Upper lobe of right lung (tissue), 1 donor: ENCODE measurements around the gene CAP2. TPM values are rescaled to one million over a fixed set of nuclear protein-coding genes. Genes with fewer than 3 reads are reported as not detected.
A peak's percentile ranks its signal among the peaks of the same experiment; 100 is the strongest.

ENCODE experiments used
- ATAC-seq: fragments of 200-7000 bp; cut with Tn5 transposase; one replicate; pipeline ENCODE4 v1.9.1; 2020; ENCODE audit warnings: mild to moderate bottlenecking, moderate library complexity
- DNase-seq: peaks from one replicate; pipeline ENCODE4 v3.0.0-alpha.2; 2020
- H3K27ac ChIP-seq: fragments of 200-600 bp; one replicate; pipeline ENCODE4 v1.8.0; 2022
- H3K27me3 ChIP-seq: fragments of 200-600 bp; one replicate; pipeline ENCODE4 v1.8.0; 2022; ENCODE audit warnings: mild to moderate bottlenecking
- H3K36me3 ChIP-seq: fragments of 200-600 bp; one replicate; pipeline ENCODE4 v1.8.0; 2022
- H3K4me1 ChIP-seq: fragments of 200-600 bp; one replicate; pipeline ENCODE4 v1.8.0; 2022
- H3K4me3 ChIP-seq: fragments of 200-600 bp; one replicate; pipeline ENCODE4 v1.8.0; 2022; ENCODE audit warnings: mild to moderate bottlenecking
- H3K9me3 ChIP-seq: fragments of 200-600 bp; one replicate; pipeline ENCODE4 v1.8.0; 2022
- CTCF ChIP-seq: fragments of 200-600 bp; IDR thresholded peaks from one replicate; pipeline ENCODE4 v1.8.0; 2022; ENCODE audit warnings: antibody characterized with exemption
- intact Hi-C: fragments of 100-400 bp; cut with DNase I; formaldehyde crosslinking; loops from one replicate; pipeline ENCODE4 v1.11.0; 2022
- total RNA-seq: library from RNA; stranded (reverse); fragmentation: NEBNext Ultra II Directional; extraction: Animal tissue kit (Norgen Biotek cat#: 25700); gene quantifications from one replicate; pipeline ENCODE4 v1.2.1, GENCODE V29; 2021
- donor health status: DM: no; HTN: yes; CAD: no; lungs with severe emphysema.

The CAP2 gene
- total RNA-seq, 1 donor from 2014 or later: 7.2 TPM

- TF ChIP-seq CTCF: no peak
Observed at GRCh38 chr6:17416806-17417205, 23.4 kb downstream of the CAP2 start.

GRCh38 chr6:17417817-17418216, 24.4 kb downstream of the CAP2 start:
- no peaks in the 10 kb centered on the region for H3K9me3 ChIP-seq
- H3K27ac ChIP-seq: no peak overlapping the region
- no peak for TF ChIP-seq CTCF
- H3K4me1 ChIP-seq: peaks cover 9% of the 10 kb centered on the region
- H3K36me3 ChIP-seq: no peaks in the 10 kb centered on the region
- H3K4me3 ChIP-seq: no peak overlapping the region
- DNase-seq: no peak
- no peaks in the 10 kb centered on the region for H3K27me3 ChIP-seq
- peak; percentile 17 for ATAC-seq
- intact Hi-C loops: no loop called here

More at GRCh38 chr6:17416806-17417205, 23.4 kb downstream of the CAP2 start:
- H3K36me3 ChIP-seq: no peaks in the 10 kb centered on the region
- peaks cover 9% of the 10 kb centered on the region for H3K4me1 ChIP-seq
- ATAC-seq: no peak
- intact Hi-C loops: no loop called here
- H3K9me3 ChIP-seq: no peaks in the 10 kb centered on the region
- no peak overlapping the region for H3K4me3 ChIP-seq
- H3K27me3 ChIP-seq: no peaks in the 10 kb centered on the region
- H3K27ac ChIP-seq: no peak overlapping the region
- DNase-seq: no peak

GRCh38 chr6:17418281-17419188, 25.1 kb downstream of the CAP2 start:
- Histone ChIP-seq H3K27ac (no peak overlapping the region), H3K4me1 (peaks cover 9% of the 10 kb centered on the region), H3K27me3 (no peaks in the 10 kb centered on the region), H3K4me3 (no peak overlapping the region), H3K36me3 (no peaks in the 10 kb centered on the region), H3K9me3 (no peaks in the 10 kb centered on the region)
- ATAC-seq: peak; percentile 13
- intact Hi-C loops: no loop called here
- TF ChIP-seq CTCF: no peak
- DNase-seq: no peak

DNA sequence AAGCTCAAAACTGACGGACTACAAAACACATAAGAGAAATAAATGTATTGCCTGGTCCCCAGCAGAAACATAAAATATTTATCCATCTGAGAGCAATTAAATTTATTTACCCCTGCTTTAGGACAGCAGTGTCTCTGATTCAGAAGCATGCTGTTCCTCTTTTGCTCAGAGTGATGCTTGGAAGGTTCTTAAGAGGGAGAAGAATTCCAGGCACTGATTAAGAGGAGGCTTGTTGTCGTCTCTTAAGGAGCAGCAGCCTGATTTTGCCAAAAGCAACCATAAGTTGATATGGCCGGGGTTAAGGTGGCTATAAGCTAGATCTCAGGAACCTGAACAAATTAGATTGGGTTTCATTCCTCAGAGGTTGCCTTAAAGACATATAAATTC, 25.8 kb downstream of the CAP2 start:
- Histone ChIP-seq H3K27ac (no peak overlapping the region), H3K9me3 (no peaks in the 10 kb centered on the region), H3K36me3 (no peaks in the 10 kb centered on the region), H3K4me3 (no peak overlapping the region), H3K4me1 (peaks cover 9% of the 10 kb centered on the region), H3K27me3 (no peaks in the 10 kb centered on the region)
- no peak for TF ChIP-seq CTCF
- intact Hi-C loops: no loop called here
- DNase-seq (no peak), ATAC-seq (no peak)

- Histone ChIP-seq H3K4me3 (no peak overlapping the region), H3K27me3 (no peaks in the 10 kb centered on the region), H3K4me1 (peaks cover 9% of the 10 kb centered on the region), H3K9me3 (no peaks in the 10 kb centered on the region), H3K27ac (no peak overlapping the region), H3K36me3 (no peaks in the 10 kb centered on the region)
- DNase-seq (no peak), ATAC-seq (no peak)
- intact Hi-C loops: no loop called here
- TF ChIP-seq CTCF: no peak
Observed at GRCh38 chr6:17420368-17420767, 27.0 kb downstream of the CAP2 start.
